Activated T-cell treated with anti-CD3 and anti-CD28 coated beads, Interleukin-2, amount 50 U/mL, for 72 hours (primary cell): ENCODE results near the gene UTRN. TPM values are rescaled to one million over a fixed set of nuclear protein-coding genes. Genes with fewer than 3 reads are reported as not detected.
A peak's percentile ranks its signal among the peaks of the same experiment; 100 is the strongest.

ENCODE experiments used
- ATAC-seq, 2 donors: fragments of 150-1000 bp; cut with Tn5 transposase; replicated peaks in 1 of 2; 2 replicates each; pipeline ENCODE4 v1.10.0; 2021; ENCODE audit warnings: moderate library complexity in 2 of 2, mild to moderate bottlenecking in 1 of 2
- DNase-seq, 2 donors: peaks; one replicate each; pipeline ENCODE4 v3.0.0; 2021 to 2022; ENCODE audit warnings: mixed read lengths in 1 of 2
- H3K27ac Mint-ChIP-seq: one replicate; pipeline ENCODE4 v1.8.0; 2022; ENCODE audit warnings: mild to moderate bottlenecking, moderate library complexity, mixed read lengths
- H3K27me3 Mint-ChIP-seq: one replicate; pipeline ENCODE4 v1.8.0; 2022; ENCODE audit warnings: low read depth, mixed read lengths
- H3K36me3 Mint-ChIP-seq, 2 donors: one replicate each; pipeline ENCODE4 v1.8.0; 2022; ENCODE audit warnings: mixed read lengths in 2 of 2, mild to moderate bottlenecking in 1 of 2; ENCODE audit not compliant: insufficient read depth in 2 of 2
- H3K4me1 Mint-ChIP-seq: one replicate; pipeline ENCODE4 v1.8.0; 2022; ENCODE audit warnings: low read depth, mixed read lengths
- H3K4me3 Mint-ChIP-seq, 2 donors: one replicate each; pipeline ENCODE4 v1.8.0; 2022; ENCODE audit warnings: mild to moderate bottlenecking in 2 of 2, mixed read lengths in 2 of 2, moderate library complexity in 2 of 2
- H3K9me3 Mint-ChIP-seq, 2 donors: one replicate each; pipeline ENCODE4 v1.8.0; 2022; ENCODE audit warnings: mixed read lengths in 2 of 2
- total RNA-seq, 2 donors: library from RNA; stranded (reverse); gene quantifications; one replicate each; pipeline ENCODE4 v1.2.3, GENCODE V29; 2022

The UTRN gene
- total RNA-seq, 2 donors from 2014 or later, result 62.9 to 76.4 TPM

GRCh38 chr6:144305567-144305966 is 20.4 kb downstream of the UTRN start:
- Mint-ChIP-seq H3K4me1 (peaks cover 32% of the 10 kb centered on the region), H3K4me3 (peak overlapping the region in 1 of 2 donors; percentile 72), H3K27ac (no peak overlapping the region), H3K9me3 (no peaks in the 10 kb centered on the region), H3K36me3 (peaks cover 3 to 4% of the 10 kb centered on the region in 2 donors), H3K27me3 (peaks cover 45% of the 10 kb centered on the region)
- ATAC-seq, result peak; percentile 12 to 15
- no peak for DNase-seq

DNA sequence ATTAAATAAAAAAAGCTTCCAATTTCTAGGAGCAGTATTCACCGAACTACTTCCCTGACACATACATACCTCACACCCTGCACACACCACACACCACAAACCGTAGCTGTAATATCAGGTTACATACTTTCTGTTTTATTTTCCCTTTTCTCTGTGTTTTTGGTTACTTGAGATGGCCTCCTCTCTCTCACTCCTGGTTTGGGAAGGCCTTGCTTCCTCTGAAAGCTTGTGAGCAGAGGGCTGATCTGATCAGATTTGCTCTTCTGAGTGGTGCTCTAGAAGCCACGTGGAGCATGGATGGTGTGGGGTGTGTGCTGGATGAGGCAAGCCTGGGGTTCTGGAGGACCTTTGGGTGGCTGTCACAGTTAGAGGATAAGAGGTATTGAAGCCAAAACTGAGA is 20.9 kb downstream of the UTRN start:
- peak overlapping the region; percentile 65 to 72 for H3K4me3 Mint-ChIP-seq
- DNase-seq (peak; percentile 25 to 39), ATAC-seq (peak; percentile 73 to 78)
- H3K4me1 Mint-ChIP-seq, result peaks cover 36% of the 10 kb centered on the region
- peaks cover 45% of the 10 kb centered on the region for H3K27me3 Mint-ChIP-seq
- H3K27ac Mint-ChIP-seq, result peak overlapping the region; percentile 21
- peaks cover 3 to 4% of the 10 kb centered on the region in 2 donors for H3K36me3 Mint-ChIP-seq
- H3K9me3 Mint-ChIP-seq, result no peaks in the 10 kb centered on the region

DNA sequence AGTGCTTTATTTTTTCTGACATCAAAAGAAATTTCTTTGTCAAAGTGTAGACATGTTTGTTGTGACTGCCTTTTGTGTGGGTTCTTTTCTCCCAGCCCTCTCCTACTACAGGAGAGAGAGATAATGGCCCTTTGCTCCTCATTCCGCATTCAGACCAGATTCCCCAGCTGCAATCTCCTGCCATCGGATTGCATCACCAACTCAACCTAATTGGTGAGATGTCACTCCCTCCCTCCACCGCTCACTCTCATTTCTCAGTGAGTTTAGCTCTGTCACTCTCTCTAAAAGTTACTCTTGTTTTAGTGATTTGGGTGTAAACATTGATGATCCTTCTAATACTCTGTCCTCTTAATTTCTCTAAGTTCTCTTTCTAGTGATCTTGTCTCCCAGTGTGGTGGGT is 22.7 kb downstream of the UTRN start:
- peaks cover 3 to 4% of the 10 kb centered on the region in 2 donors for H3K36me3 Mint-ChIP-seq
- H3K9me3 Mint-ChIP-seq, result no peaks in the 10 kb centered on the region
- peak overlapping the region; percentile 45 for H3K27ac Mint-ChIP-seq
- DNase-seq (no peak), ATAC-seq (no peak)
- peaks cover 46% of the 10 kb centered on the region for H3K4me1 Mint-ChIP-seq
- no peak overlapping the region for H3K4me3 Mint-ChIP-seq
- H3K27me3 Mint-ChIP-seq, result peaks cover 37% of the 10 kb centered on the region

DNA sequence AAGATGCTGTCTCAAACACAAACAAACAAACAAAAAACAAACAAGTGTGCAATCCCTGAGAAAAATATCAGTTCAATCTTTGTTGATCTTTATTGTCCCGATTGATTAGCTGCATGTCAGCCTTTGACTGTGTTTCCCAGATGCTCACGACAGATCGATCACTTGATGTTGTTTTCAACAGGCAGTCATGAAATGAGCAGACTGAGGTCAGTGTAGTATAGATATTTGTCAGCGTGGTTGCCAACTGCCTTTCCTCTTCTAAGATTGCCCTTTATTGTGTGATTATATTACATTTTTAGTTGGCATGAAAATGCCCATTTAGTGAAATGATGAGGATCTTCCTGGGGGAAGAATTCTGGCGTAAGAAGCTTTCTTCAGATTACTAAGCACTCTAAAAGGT is 25.6 kb downstream of the UTRN start:
- peak overlapping the region; percentile 67 to 75 for H3K4me3 Mint-ChIP-seq
- peaks cover 3 to 4% of the 10 kb centered on the region in 2 donors for H3K36me3 Mint-ChIP-seq
- H3K4me1 Mint-ChIP-seq, result peaks cover 42% of the 10 kb centered on the region
- H3K9me3 Mint-ChIP-seq, result no peaks in the 10 kb centered on the region
- H3K27ac Mint-ChIP-seq, result no peak overlapping the region
- DNase-seq (peak; percentile 72 to 74), ATAC-seq (peak; percentile 87 to 89)
- H3K27me3 Mint-ChIP-seq, result peaks cover 31% of the 10 kb centered on the region

DNA sequence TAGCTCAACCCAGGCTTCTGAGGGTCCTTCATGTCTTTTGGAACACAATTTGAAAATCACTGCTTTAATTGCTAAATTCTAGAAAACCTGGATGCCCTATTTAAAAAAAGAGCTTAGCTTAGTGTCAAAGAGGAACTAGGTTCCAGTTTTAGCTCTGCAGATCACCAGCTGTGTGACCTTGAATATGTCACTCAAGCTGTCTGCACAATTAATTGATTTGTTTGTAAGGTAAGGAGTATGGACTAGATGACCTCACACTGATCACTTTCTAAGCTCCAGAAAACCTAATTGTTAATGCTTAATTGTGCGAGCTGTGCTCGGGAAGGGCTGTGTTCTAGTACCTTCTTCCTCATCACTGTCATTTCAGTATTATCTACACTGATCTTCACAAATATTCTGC is 26.2 kb downstream of the UTRN start:
- ATAC-seq (no peak), DNase-seq (no peak)
- peaks cover 3 to 4% of the 10 kb centered on the region in 2 donors for H3K36me3 Mint-ChIP-seq
- H3K4me3 Mint-ChIP-seq, result peak overlapping the region; percentile 67 to 75
- no peak overlapping the region for H3K27ac Mint-ChIP-seq
- H3K4me1 Mint-ChIP-seq, result peaks cover 36% of the 10 kb centered on the region
- H3K27me3 Mint-ChIP-seq, result peaks cover 31% of the 10 kb centered on the region
- H3K9me3 Mint-ChIP-seq, result no peaks in the 10 kb centered on the region

GRCh38 chr6:144314003-144314485 is 28.9 kb downstream of the UTRN start:
- peaks cover 30% of the 10 kb centered on the region for H3K4me1 Mint-ChIP-seq
- no peak for DNase-seq
- H3K4me3 Mint-ChIP-seq, result no peak overlapping the region
- H3K27ac Mint-ChIP-seq, result no peak overlapping the region
- ATAC-seq, result no peak
- H3K27me3 Mint-ChIP-seq, result peaks cover 16% of the 10 kb centered on the region
- H3K9me3 Mint-ChIP-seq, result no peaks in the 10 kb centered on the region
- H3K36me3 Mint-ChIP-seq, result peaks cover under 1 to 2% of the 10 kb centered on the region in 2 donors

- Mint-ChIP-seq H3K27ac (no peak overlapping the region), H3K4me1 (peaks cover 25% of the 10 kb centered on the region), H3K9me3 (no peaks in the 10 kb centered on the region), H3K27me3 (peaks cover 11% of the 10 kb centered on the region), H3K4me3 (no peak overlapping the region), H3K36me3 (no peaks in the 10 kb centered on the region)
- no peak for ATAC-seq
- no peak for DNase-seq
Observed at GRCh38 chr6:144314562-144314961, 29.4 kb downstream of the UTRN start.

DNA sequence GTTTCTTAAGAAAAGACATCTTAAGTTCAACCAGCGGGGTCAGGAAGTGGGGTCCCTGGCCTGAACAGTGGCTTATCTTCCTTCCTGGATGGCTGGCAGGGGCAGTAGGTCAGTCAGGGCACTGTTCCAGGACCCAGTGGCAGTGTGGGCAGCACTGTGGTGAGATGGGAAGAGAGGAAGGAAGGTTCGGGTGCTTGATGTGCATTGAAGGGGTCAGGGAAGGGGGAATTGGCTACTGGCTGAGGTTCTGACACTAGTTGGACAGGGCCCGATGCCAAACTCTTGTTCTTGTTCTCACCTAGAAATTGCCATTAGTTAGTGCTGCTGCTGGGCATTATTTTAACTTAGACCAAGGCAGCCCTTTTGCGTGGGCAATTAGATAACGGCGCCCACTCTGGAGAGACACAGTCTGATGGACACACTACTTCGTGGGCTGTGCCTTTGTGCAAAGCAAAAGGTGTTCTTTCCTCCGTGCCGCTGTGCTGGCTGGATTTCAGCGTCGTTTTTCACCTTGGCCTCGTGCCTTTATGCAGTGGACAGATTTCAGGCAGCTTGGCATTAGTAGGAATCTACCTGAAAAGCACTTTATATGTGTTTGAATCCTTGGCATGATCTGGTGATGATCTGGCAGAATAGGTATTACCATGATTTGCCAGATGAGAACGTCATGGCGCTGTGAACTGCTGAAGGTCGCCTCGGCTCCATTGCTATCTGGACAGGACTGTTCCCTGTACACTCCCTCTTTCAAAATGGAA is 30.3 kb downstream of the UTRN start:
- H3K4me3 Mint-ChIP-seq, result no peak overlapping the region
- DNase-seq, result no peak
- no peaks in the 10 kb centered on the region for H3K9me3 Mint-ChIP-seq
- no peak for ATAC-seq
- no peaks in the 10 kb centered on the region for H3K36me3 Mint-ChIP-seq
- H3K4me1 Mint-ChIP-seq, result peaks cover 19% of the 10 kb centered on the region
- no peak overlapping the region for H3K27ac Mint-ChIP-seq
- peaks cover 6% of the 10 kb centered on the region for H3K27me3 Mint-ChIP-seq

GRCh38 chr6:144315981-144316861 is 31.1 kb downstream of the UTRN start:
- Mint-ChIP-seq H3K9me3 (no peaks in the 10 kb centered on the region), H3K4me3 (no peak overlapping the region), H3K4me1 (peaks cover 17% of the 10 kb centered on the region), H3K36me3 (no peaks in the 10 kb centered on the region), H3K27me3 (peaks cover 6% of the 10 kb centered on the region), H3K27ac (peak overlapping the region; percentile 72)
- ATAC-seq, result no peak
- DNase-seq, result no peak

DNA sequence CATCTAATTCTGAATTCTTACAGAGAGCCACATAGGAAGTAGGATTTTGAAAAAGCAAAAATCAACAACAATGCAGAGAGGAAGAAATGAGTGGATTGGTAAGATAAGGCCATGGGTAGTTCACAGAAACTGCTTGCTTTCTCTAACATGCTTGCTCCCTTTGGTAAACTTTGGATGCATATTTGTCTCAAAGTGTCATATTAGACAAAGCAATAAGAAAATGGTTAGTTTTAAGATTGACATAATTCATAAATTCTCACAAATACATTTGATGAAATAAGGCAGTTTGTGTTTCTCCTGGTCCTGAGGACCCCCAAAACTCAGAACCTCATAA is 31.7 kb downstream of the UTRN start:
- Mint-ChIP-seq H3K9me3 (no peaks in the 10 kb centered on the region), H3K27me3 (peaks cover 6% of the 10 kb centered on the region), H3K36me3 (no peaks in the 10 kb centered on the region), H3K4me1 (peaks cover 11% of the 10 kb centered on the region), H3K27ac (peak overlapping the region; percentile 72), H3K4me3 (no peak overlapping the region)
- ATAC-seq (no peak), DNase-seq (no peak)

- H3K36me3 Mint-ChIP-seq, result no peaks in the 10 kb centered on the region
- H3K9me3 Mint-ChIP-seq, result no peaks in the 10 kb centered on the region
- ATAC-seq (no peak), DNase-seq (no peak)
- no peak overlapping the region for H3K4me3 Mint-ChIP-seq
- H3K4me1 Mint-ChIP-seq, result peaks cover 9% of the 10 kb centered on the region
- peaks cover 4% of the 10 kb centered on the region for H3K27me3 Mint-ChIP-seq
- H3K27ac Mint-ChIP-seq, result no peak overlapping the region
Observed at GRCh38 chr6:144317736-144318135, 32.6 kb downstream of the UTRN start.

DNA sequence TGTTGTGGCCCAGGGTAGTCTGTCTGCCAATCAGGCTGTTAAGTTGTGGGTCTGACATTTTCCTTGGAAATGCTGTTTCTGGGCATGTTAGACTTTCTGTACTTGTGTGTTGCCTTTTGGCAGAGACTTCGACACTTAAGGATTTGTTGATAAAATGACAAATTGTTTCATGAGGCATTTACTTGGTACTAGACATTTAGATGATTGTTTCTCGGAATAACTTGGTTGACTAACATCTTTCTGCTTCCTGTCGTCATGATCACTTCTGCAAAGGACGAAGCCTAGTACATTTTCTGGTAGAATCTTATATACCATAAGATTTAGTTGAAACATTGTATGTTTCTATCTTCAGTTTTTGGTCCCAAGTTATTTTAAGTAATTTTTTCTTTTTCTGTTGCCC is 34.1 kb downstream of the UTRN start:
- H3K36me3 Mint-ChIP-seq, result no peaks in the 10 kb centered on the region
- no peak overlapping the region for H3K4me3 Mint-ChIP-seq
- no peak overlapping the region for H3K27ac Mint-ChIP-seq
- H3K27me3 Mint-ChIP-seq, result no peaks in the 10 kb centered on the region
- H3K4me1 Mint-ChIP-seq, result peaks cover 9% of the 10 kb centered on the region
- DNase-seq (no peak), ATAC-seq (no peak)
- H3K9me3 Mint-ChIP-seq, result no peaks in the 10 kb centered on the region

- H3K36me3 Mint-ChIP-seq, result no peaks in the 10 kb centered on the region
- DNase-seq (no peak), ATAC-seq (no peak)
Observed at GRCh38 chr6:144320741-144321140, 35.6 kb downstream of the UTRN start.

More at GRCh38 chr6:144320741-144321140, 35.6 kb downstream of the UTRN start:
- Mint-ChIP-seq H3K27ac (no peak overlapping the region), H3K4me3 (peak overlapping the region; percentile 6 to 18), H3K27me3 (no peaks in the 10 kb centered on the region), H3K4me1 (peaks cover 9% of the 10 kb centered on the region), H3K9me3 (no peaks in the 10 kb centered on the region)
